Left lobe of liver (tissue), 2 donors: ENCODE results near the gene TPPP. TPM values are rescaled to one million over a fixed set of nuclear protein-coding genes. Genes with fewer than 3 reads are reported as not detected.
"Not testable (repeated sequence)": the region's sequence is repeated elsewhere in the genome, so short reads cannot be mapped to it uniquely, and the experiment has no call there.

Source experiments
- ATAC-seq: fragments of 200-7000 bp; cut with Tn5 transposase; one replicate; pipeline ENCODE4 v1.9.1; 2020; ENCODE audit warnings: mild to moderate bottlenecking, moderate library complexity
- DNase-seq: peaks from one replicate; pipeline ENCODE4 v3.0.0-alpha.2; 2020; ENCODE audit warnings: low spot score
- total RNA-seq: library from RNA; stranded (reverse); gene quantifications from one replicate; pipeline ENCODE4 v1.2.1, GENCODE V29; 2021
- donor health status: DM: no; HTN: no; CAD: no; lungs with moderate emphysema.
- donor health status: DM: no; HTN: yes; CAD: no.

TPPP gene
- 4.1 TPM for total RNA-seq

GRCh38 chr5:693271-694041, at the start of gene TPPP:
TSS of gene TPPP (minus strand) at chr5:693352. CDS start at chr5:678060, 15,292 bp downstream.
- ATAC-seq (peak; percentile 92), DNase-seq (peak; percentile 92)

- not testable (repeated sequence) for DNase-seq, ATAC-seq
Observed at GRCh38 chr5:742276-742675, 49.1 kb upstream of the TPPP start.

GRCh38 chr5:734145-734544, 41.0 kb upstream of the TPPP start:
- DNase-seq, ATAC-seq: not testable (repeated sequence)

DNA sequence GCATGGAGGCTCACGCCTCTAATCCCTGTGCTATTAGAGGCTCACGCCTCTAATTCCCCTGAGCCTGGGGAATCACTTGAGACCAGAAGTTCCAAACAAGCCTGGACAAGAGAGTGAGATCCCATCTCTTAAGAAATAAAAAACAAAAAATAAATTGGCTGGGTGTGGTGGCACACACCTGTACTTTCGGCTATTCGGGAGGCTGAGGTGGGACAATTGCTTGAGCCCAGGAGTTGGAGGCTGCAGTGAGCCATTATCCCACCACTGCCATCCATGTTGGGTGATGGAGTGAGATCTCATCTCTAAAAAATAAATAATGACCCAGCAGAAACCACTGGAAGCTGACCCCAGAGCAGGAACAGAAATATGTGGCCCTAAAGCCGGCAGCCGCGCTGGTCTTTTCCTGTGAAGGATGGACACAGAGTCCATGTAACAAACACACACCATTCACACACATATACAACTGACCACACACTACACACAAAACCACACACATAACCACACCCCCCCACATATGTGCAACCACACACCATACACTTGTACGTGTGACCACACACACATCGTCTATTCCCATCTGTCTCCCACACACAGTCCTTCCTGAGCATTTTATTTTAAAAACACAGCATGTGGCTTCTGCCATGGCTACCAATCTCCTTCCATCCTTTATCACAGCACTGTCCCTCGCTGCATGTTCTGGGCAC, 39.8 kb upstream of the TPPP start:
- DNase-seq, ATAC-seq: not testable (repeated sequence)

- not testable (repeated sequence) for ATAC-seq, DNase-seq
Observed at GRCh38 chr5:729225-729624, 36.1 kb upstream of the TPPP start.

- not testable (repeated sequence) for ATAC-seq, DNase-seq
Observed at GRCh38 chr5:727087-727486, 33.9 kb upstream of the TPPP start.

DNA sequence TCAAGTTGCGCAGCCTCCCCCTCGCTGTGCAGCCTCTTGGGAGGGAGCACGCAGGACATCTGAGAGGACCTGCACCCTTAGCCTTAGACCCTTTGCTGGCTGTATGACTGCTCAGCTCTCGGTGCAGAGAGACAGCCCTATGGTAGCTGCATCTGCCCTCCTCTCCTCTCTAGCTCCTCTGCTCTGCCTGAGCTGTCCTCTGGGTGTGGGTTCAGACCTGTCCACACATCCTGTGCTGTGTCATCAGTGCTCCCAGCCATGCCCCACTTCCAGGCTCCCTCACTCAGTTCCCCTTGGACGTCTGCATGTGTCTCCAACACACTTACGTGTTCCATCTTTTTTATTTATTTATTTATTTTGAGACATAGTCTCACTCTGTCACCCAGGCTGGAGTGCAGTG, 30.7 kb upstream of the TPPP start:
- peak; percentile 37 for ATAC-seq
- not testable (repeated sequence) for DNase-seq

- not testable (repeated sequence) for DNase-seq
- peak; percentile 85 for ATAC-seq
Observed at GRCh38 chr5:723309-723708, 30.2 kb upstream of the TPPP start.

DNA sequence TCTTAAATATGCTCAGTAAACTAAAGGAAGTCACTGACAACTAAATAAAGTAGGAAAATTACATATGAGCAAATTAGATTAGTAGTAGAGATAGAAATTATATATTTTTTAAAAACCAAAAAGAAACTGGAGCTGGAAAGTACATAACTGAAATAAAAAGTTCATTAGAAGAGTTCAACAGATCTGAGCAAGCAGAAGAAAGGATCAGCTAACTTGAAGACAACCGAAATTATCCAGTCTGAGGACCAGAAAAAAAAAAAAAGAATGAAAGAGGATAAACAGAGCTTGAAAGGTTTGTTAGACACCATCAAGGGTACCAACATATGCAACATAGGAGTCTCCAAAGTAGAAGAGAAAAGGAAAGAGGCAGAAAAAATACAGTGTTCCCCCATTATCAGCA, 26.2 kb upstream of the TPPP start:
- not testable (repeated sequence) for ATAC-seq, DNase-seq

DNA sequence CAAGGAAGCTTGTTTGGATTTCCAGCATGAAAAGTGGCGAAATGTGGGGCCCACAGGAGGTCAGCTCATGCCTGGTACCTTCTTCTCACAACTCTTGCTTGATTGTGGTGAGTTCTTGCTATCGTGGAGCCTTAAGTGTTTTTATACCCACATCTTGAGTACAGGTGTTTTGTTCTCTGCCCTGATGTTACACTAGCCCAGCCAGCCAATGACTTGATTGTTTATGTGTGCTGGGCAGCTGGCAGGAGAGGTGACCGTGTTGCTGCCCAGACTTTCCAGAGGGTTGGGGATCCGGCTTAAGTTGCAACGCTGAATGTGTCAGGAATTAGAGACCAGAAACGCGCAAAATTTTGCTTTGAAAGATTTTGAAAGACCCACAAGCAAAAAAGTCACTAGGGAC, 24.0 kb upstream of the TPPP start:
- ATAC-seq (peak; percentile 71), DNase-seq (peak; percentile 69)

- peak; percentile 74 for ATAC-seq
- DNase-seq, result not testable (repeated sequence)
Observed at GRCh38 chr5:716740-717139, 23.6 kb upstream of the TPPP start.

GRCh38 chr5:715636-716035, 22.5 kb upstream of the TPPP start:
- not testable (repeated sequence) for DNase-seq, ATAC-seq

DNA sequence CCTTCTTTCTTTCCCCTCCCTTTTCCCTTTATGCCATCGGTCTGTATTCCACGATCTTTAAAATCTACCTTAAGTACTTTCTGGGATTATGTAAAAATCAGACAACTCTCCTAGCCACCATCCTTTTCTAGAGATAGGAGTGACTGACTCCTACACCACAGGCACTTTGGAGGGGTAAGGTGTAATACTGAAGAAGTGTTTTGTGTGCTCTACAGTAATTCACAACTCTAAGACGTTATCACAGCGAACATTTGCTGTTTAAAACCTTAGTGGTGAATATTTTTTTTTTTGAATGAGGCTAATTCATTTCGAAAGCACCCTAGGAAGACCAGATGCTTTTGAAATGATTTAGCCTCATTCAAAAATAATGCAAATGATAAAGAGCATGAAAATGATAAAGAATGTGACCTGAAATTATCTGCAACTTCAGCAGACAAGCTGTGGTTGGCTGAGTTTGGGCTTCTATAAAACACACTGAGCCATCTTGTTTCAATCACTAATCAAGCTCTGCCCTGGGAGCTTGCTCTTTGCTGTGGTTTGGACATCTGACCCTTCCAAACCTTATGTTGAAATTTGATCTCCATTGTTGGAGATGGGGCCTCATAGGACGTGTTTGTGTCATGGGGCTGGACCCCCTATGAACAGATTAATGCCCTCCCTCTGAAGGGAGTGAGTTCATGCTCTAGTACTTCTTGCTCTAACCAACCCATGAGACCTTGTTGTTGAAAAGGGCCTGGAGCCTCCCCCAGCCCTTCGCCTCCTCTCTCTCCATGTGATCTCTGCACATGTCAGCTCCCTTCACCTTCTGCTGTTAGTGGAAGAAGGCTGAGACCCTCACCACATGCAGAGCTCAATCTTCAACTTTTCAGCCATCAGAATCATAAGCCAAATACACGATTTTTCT, 21.3 kb upstream of the TPPP start:
- not testable (repeated sequence) for DNase-seq
- ATAC-seq, result peak; percentile 0

GRCh38 chr5:713686-714085, 20.5 kb upstream of the TPPP start:
- DNase-seq, result peak; percentile 80
- peak; percentile 76 for ATAC-seq

DNA sequence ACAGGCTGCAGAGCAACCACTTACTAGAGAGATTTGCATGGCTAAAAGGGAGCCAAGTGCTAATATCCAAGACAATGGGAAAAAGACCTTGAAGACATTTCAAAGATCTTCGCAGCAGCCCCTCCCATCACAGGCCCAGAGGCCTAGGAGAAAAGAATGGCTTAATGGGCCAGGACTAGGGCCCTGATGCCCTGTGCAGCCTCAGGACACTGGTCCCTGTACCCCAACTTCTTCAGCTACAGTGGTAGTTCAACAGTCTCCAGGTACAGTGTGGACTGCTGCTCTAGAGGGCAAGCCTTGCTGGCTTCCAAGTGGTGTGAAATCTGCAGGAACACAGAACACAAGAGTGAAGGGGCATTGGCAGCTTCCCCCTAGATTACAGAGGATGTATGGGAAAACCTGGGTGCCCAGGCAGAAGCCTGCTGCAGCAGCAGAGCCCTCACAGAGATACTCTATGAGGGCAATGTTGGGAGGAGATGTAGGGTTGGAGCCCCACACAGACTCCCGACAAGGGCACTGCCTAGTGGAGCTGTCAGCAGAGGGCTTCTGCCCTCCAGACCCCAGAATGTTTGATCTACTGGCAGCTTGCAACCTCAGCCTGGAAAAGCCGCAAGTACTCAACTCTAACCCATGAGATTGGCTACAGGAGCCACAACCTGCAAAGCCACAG, 15.8 kb upstream of the TPPP start:
- not testable (repeated sequence) for ATAC-seq, DNase-seq

GRCh38 chr5:708374-708773, 15.2 kb upstream of the TPPP start:
- not testable (repeated sequence) for ATAC-seq, DNase-seq

- DNase-seq, ATAC-seq: not testable (repeated sequence)
Observed at GRCh38 chr5:706127-706526, 13.0 kb upstream of the TPPP start.

DNA sequence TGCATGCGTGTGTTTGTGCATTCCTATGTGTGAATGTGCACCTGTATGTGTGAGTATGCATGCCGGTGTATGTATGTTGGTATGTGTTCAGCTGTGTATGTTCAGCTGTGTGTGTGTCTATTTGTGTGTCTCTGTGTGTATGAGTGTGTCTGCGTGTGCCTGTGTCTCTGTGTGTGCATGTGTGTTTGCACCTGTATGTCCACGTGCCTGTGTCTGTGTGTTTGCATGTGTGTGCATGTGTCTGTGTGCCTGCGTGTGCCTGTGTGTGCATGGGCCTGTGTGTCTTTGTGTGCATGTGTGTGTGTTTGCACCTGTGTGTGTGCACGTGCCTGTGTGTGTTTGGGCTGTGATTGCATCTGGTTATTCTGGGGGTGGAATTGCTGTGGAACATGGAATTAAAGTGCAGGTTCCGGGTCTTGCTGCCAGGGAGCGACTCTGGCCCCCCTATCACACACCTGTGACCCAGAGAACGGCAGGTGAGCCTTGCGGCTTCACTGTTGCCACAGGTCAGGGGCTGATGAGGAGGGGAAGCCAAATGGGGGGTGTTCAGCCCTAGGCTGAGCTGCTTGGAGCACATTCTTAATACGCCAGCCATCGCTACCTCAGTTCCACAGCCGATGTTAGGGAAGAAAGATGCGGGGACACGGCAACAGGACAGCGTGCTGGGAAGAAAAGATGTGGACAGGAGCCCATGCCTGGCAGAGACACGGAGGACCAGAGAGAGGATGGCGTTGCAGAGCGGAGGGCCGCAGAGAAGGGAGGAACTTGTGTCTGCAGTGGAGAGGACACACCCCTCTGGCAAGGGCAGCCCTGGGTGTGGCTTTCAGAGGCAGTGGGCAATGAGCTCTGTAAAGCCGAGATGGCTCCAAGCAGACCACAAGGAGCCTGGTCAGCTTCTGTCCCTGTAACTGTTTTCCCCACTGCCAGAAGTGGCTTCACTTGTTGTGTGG, 3.9 kb upstream of the TPPP start:
- not testable (repeated sequence) for DNase-seq, ATAC-seq

DNA sequence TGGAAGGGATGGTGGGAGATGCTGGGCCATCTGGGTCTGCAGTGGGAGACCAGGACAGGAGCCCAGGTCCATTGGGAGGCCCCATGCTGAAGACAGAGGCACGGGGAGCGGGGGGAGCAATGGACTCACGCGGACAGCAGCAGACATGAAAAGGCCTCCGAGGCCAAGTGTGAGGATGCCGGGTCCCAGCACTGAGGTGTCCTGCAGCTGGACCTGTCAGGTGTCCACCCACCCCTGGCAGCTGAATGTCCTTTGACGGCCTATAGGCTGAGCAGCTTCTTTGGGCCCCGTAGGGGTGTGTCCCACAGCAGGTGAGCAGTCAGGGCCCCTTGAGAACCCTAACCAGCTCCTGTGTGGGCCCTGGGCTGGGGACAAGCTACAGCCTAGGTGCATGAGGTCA, 3.0 kb upstream of the TPPP start:
- not testable (repeated sequence) for ATAC-seq, DNase-seq
